ENCODE measurements around the gene TAF12.

DNA sequence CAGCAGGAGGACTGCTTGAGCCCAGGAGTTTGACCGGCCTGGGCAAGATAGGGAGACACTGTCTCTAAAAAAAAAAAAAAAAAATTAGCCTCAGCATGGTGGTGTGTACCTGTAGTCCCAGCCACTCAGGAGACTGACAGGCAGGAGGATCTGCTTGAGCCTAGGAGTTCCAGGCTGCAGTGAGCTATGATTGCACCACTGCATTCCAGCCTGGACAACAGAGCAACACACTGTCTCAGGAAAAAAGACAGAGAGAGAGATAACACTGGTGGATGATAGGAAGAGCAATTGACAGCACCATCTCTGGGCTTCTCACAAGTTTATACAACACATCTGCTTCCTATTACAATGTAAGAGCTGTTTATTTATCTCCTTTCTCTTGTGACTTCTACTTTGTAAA lies 3.2 kb upstream of the TAF12 start:
- no peak for TF ChIP-seq POLR2A (IDR thresholded peaks at IDR 0.05; ENCODE audit: low read length)
- TF ChIP-seq GATA1 (IDR thresholded peaks at IDR 0.05; ENCODE audit: low read depth, low read length), result no peak
